Measurements from ENCODE around the gene SLC34A1.

The SLC34A1 gene

DNA sequence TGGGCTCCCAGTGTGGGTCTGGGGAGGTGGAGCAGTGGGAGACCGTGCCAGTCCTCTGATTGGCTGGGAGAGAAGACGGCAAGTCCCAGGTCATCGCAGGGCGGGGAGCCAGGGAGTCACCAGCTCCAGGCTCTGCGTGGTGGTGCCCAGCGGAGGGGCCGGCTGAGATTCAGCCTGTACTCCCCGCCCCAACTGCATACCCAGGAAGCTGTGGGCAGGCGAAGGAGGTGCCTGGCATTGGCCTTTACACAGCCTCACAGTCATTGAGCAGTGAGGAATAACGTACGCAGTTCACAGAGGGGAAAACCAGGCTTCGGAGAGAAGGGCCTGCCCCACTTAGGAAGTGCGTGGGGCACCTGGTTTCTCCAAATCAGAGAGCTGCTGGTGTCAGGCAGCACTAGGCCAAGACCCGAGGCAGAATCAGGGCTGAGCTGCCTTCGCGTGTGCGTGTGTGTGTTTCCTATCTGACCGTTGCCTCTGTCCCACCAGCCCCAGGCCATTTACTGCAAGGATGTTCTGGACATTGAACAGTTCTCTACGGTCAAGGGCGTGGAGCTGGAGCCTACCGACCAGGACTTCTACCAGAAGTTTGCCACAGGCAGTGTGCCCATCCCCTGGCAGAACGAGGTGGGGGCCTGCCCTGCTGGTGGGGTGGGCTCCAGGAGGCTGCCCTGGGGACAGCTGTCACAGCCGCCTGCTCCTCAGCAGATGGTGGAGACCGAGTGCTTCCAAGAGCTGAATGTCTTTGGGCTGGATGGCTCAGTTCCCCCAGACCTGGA is 56.2 kb downstream of the SLC34A1 start:
- Histone ChIP-seq H4K20me1 (ENCODE audit: insufficient read depth, low read length) (no peaks in the 10 kb centered on the region), H3F3A (ENCODE audit: insufficient read depth, low read length) (peaks cover 25% of the 10 kb centered on the region)

DNA sequence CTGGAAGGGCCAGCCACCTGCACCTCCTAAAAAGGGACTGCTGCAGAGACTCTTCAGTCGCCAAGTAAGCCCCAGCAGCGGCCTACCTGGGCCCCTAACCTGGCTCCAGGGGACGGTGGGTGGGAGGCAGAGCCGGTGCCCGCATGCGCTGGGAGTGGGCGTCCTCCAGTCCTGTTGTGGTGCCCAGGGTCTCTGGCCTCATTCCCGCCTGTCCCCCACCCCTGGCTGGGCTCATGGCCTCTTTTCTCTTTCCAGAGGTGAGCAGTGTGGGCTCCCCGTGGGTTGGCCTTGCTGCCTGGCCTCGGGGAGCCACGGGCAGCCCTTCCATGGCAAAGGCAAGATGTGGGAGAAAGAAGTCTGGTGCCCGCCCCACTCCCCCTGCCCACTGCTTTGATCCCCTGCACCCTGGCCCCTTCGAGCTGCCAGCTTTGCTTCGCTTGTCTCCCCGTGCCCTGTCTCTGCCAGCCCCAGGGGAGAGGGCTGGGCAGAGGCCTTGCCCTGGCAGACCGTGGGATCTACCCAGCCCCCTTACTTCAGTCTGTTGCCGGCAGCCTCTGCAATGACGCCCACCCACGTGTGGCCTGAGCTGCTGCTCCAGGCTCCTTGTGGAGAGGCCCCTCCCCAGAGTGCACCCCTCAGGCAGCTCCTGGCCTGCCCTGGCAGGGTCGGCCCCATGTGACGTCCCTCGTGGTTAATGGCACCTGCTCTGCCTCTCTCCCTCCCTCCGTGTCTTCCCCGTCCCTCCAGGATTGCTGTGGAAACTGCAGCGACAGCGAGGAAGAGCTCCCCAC is 57.0 kb downstream of the SLC34A1 start:
- Histone ChIP-seq H3K36me3 (replicated peaks; ENCODE audit: insufficient read depth, low read length) (peaks cover 4% of the 10 kb centered on the region; the same call in 1 of the 2 replicates), H3F3A (ENCODE audit: insufficient read depth, low read length) (peaks cover 33% of the 10 kb centered on the region)

More for the DNA sequence above, 56.2 kb downstream of the SLC34A1 start:
- Histone ChIP-seq H3K27ac (ENCODE audit: low read length) (no peak overlapping the region), H3K9ac (ENCODE audit: low read length) (no peak overlapping the region), H3K9me3 (replicated peaks; ENCODE audit: insufficient read depth, low read length) (no peaks in the 10 kb centered on the region), H3K4me3 (ENCODE audit: low read length) (no peak overlapping the region), H3K79me2 (ENCODE audit: low read length) (peaks cover 14% of the 10 kb centered on the region), H3K36me3 (replicated peaks; ENCODE audit: insufficient read depth, low read length) (peaks cover 4% of the 10 kb centered on the region), H2AFZ (ENCODE audit: low read length) (no peak overlapping the region), H3K4me2 (ENCODE audit: low read depth, low read length) (no peak overlapping the region), H3K4me1 (ENCODE audit: low read length) (peaks cover 31% of the 10 kb centered on the region), H3K27me3 (replicated peaks; ENCODE audit: insufficient read depth, low read length) (no peaks in the 10 kb centered on the region), H3K9me2 (replicated peaks; ENCODE audit: insufficient read depth, low read length) (no peaks in the 10 kb centered on the region)
- TF ChIP-seq, protein P1, sequence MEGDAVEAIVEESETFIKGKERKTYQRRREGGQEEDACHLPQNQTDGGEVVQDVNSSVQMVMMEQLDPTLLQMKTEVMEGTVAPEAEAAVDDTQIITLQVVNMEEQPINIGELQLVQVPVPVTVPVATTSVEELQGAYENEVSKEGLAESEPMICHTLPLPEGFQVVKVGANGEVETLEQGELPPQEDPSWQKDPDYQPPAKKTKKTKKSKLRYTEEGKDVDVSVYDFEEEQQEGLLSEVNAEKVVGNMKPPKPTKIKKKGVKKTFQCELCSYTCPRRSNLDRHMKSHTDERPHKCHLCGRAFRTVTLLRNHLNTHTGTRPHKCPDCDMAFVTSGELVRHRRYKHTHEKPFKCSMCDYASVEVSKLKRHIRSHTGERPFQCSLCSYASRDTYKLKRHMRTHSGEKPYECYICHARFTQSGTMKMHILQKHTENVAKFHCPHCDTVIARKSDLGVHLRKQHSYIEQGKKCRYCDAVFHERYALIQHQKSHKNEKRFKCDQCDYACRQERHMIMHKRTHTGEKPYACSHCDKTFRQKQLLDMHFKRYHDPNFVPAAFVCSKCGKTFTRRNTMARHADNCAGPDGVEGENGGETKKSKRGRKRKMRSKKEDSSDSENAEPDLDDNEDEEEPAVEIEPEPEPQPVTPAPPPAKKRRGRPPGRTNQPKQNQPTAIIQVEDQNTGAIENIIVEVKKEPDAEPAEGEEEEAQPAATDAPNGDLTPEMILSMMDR (IDR thresholded peaks at IDR 0.05; ENCODE audit: low read length): no peak
- no peak for TF ChIP-seq EZH2phosphoT487 (IDR thresholded peaks at IDR 0.05; ENCODE audit: low read length)
- no peak for TF ChIP-seq EZH2 (optimal IDR thresholded peaks at IDR 0.05; ENCODE audit: low read depth, low read length)
- no peak for DNase-seq

DNA sequence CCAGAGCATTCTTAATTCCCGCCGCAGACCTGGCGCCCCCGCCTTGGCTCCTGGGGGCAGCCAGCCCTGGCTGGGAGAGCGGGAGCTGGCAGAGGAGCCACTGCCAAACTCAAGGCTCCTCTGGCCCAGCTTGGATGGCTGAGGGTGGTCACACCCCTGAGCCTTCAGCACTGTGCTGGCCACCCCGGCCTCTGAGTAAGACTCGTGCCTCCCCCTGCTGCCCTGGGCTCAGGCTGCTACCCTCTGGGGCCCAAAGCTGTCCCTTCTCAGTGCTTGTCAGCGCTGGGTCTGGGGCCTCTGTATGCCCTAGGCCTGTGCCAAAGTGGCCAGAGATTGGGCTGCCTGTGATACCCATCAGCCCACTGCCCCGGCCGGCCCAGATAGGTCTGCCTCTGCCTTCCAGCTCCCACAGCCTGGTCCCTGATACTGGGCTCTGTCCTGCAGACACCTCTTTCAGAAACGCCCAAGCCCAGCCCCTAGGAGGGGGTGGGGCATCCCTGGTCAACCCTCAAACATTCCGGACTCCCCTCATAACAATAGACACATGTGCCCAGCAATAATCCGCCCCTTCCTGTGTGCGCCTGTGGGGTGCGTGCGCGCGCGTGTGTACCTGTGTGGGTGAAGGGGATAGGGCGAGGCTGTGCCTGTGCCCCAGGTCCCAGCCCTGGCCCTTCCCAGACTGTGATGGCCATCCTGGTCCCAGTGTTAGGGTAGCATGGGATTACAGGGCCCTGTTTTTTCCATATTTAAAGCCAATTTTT is 58.0 kb downstream of the SLC34A1 start:
- Histone ChIP-seq H3K4me3 (ENCODE audit: low read length) (no peak overlapping the region), H3K9me2 (replicated peaks; ENCODE audit: insufficient read depth, low read length) (no peaks in the 10 kb centered on the region), H3K9ac (ENCODE audit: low read length) (no peak overlapping the region), H3F3A (ENCODE audit: insufficient read depth, low read length) (peaks cover 36% of the 10 kb centered on the region), H3K4me2 (ENCODE audit: low read depth, low read length) (no peak overlapping the region), H2AFZ (ENCODE audit: low read length) (no peak overlapping the region), H3K27me3 (replicated peaks; ENCODE audit: insufficient read depth, low read length) (no peaks in the 10 kb centered on the region), H4K20me1 (ENCODE audit: insufficient read depth, low read length) (no peaks in the 10 kb centered on the region), H3K27ac (ENCODE audit: low read length) (no peak overlapping the region), H3K79me2 (ENCODE audit: low read length) (0 out of 2 replicates have a peak, but pooled peaks cover 4% of the 10 kb centered on the region), H3K36me3 (replicated peaks; ENCODE audit: insufficient read depth, low read length) (peaks cover 4% of the 10 kb centered on the region; the same call in 1 of the 2 replicates), H3K9me3 (replicated peaks; ENCODE audit: insufficient read depth, low read length) (no peaks in the 10 kb centered on the region), H3K4me1 (ENCODE audit: low read length) (peaks cover 36% of the 10 kb centered on the region)
- TF ChIP-seq EZH2 (optimal IDR thresholded peaks at IDR 0.05; ENCODE audit: low read depth, low read length) (no peak), EZH2phosphoT487 (IDR thresholded peaks at IDR 0.05; ENCODE audit: low read length) (no peak)
- TF ChIP-seq, protein P1 (IDR thresholded peaks at IDR 0.05; ENCODE audit: low read length): no peak
- no peak for DNase-seq

More for the DNA sequence above, 57.0 kb downstream of the SLC34A1 start:
- TF ChIP-seq, protein P1 (IDR thresholded peaks at IDR 0.05; ENCODE audit: low read length): no peak
- TF ChIP-seq EZH2phosphoT487 (IDR thresholded peaks at IDR 0.05; ENCODE audit: low read length): no peak
- no peaks in the 10 kb centered on the region for H3K9me2 ChIP-seq (replicated peaks; ENCODE audit: insufficient read depth, low read length)
- no peaks in the 10 kb centered on the region for H3K9me3 ChIP-seq (replicated peaks; ENCODE audit: insufficient read depth, low read length)
- no peak overlapping the region for H3K4me3 ChIP-seq (ENCODE audit: low read length)
- peaks cover 9% of the 10 kb centered on the region; the same call in 1 of the 2 replicates for H3K79me2 ChIP-seq (ENCODE audit: low read length)
- no peak overlapping the region for H3K9ac ChIP-seq (ENCODE audit: low read length)
- DNase-seq: no peak
- H4K20me1 ChIP-seq (ENCODE audit: insufficient read depth, low read length): no peaks in the 10 kb centered on the region
- peaks cover 36% of the 10 kb centered on the region for H3K4me1 ChIP-seq (ENCODE audit: low read length)
- no peak overlapping the region for H3K27ac ChIP-seq (ENCODE audit: low read length)
- no peaks in the 10 kb centered on the region for H3K27me3 ChIP-seq (replicated peaks; ENCODE audit: insufficient read depth, low read length)
- no peak overlapping the region for H3K4me2 ChIP-seq (ENCODE audit: low read depth, low read length)
- H2AFZ ChIP-seq (ENCODE audit: low read length): no peak overlapping the region

All from MM.1S (cell line).